Eye (tissue), 1 donor: Measurements from ENCODE around the gene STBD1.
A peak's percentile ranks its signal among the peaks of the same experiment; 100 is the strongest.
"Not testable (repeated sequence)": the region's sequence is repeated elsewhere in the genome, so short reads cannot be mapped to it uniquely, and the experiment has no call there.

ENCODE experiments used
- DNase-seq: peaks from one replicate; pipeline ENCODE4 v3.0.0-alpha.2; 2015

Gene STBD1

GRCh38 chr4:76305971-76306881 lies at the start of gene STBD1:
STBD1 (plus strand) TSS chr4:76306733; CDS start chr4:76306770, 37 bp downstream.
- peak; percentile 87 for DNase-seq

- DNase-seq = no peak
These were observed 49.6 kb upstream of the STBD1 start for GRCh38 chr4:76256968-76257367.

GRCh38 chr4:76257824-76258223 lies 48.7 kb upstream of the STBD1 start:
- no peak for DNase-seq

GRCh38 chr4:76260571-76260970 lies 46.0 kb upstream of the STBD1 start:
- no peak for DNase-seq

GRCh38 chr4:76265631-76266218 lies 40.8 kb upstream of the STBD1 start:
- DNase-seq = no peak

GRCh38 chr4:76266627-76267026 lies 39.9 kb upstream of the STBD1 start:
- DNase-seq = no peak

GRCh38 chr4:76267811-76268210 lies 38.7 kb upstream of the STBD1 start:
- DNase-seq = no peak

GRCh38 chr4:76270244-76271175 lies 36.0 kb upstream of the STBD1 start:
- DNase-seq = no peak

GRCh38 chr4:76271248-76271647 lies 35.3 kb upstream of the STBD1 start:
- DNase-seq = no peak

GRCh38 chr4:76272073-76272472 lies 34.5 kb upstream of the STBD1 start:
- DNase-seq = no peak

- no peak for DNase-seq
These were observed 34.0 kb upstream of the STBD1 start for GRCh38 chr4:76272582-76272981.

GRCh38 chr4:76272999-76273398 lies 33.5 kb upstream of the STBD1 start:
- no peak for DNase-seq

- DNase-seq = no peak
These were observed 30.9 kb upstream of the STBD1 start for GRCh38 chr4:76275486-76276124.

- DNase-seq = no peak
These were observed 29.7 kb upstream of the STBD1 start for GRCh38 chr4:76276813-76277212.

GRCh38 chr4:76277667-76278066 lies 28.9 kb upstream of the STBD1 start:
- DNase-seq = no peak

- DNase-seq = no peak
These were observed 27.9 kb upstream of the STBD1 start for GRCh38 chr4:76278583-76278982.

- no peak for DNase-seq
These were observed 27.1 kb upstream of the STBD1 start for GRCh38 chr4:76279462-76279861.

- no peak for DNase-seq
These were observed 25.8 kb upstream of the STBD1 start for GRCh38 chr4:76280488-76281441.

- not testable (repeated sequence) for DNase-seq
These were observed 24.9 kb upstream of the STBD1 start for GRCh38 chr4:76281594-76281993.

GRCh38 chr4:76282941-76283689 lies 23.4 kb upstream of the STBD1 start:
- DNase-seq = no peak

GRCh38 chr4:76283900-76284299 lies 22.6 kb upstream of the STBD1 start:
- DNase-seq = no peak
